H1 (cell line): ENCODE measurements around the gene TACR2. TPM values are rescaled to one million over a fixed set of nuclear protein-coding genes. Genes with fewer than 3 reads are reported as not detected.
A peak's percentile ranks its signal among the peaks of the same experiment; 100 is the strongest.

Experiments
- CTCF ChIA-PET: fragments of 300-600 bp; sonication (Branson Sonifier 250); formaldehyde crosslinking; loops from one replicate; lab custom pipeline; 2021; ENCODE audit not compliant: partially characterized antibody; lab: Charles Lee
- POLR2A ChIA-PET: fragments of 300-600 bp; sonication (Branson Sonifier 250); formaldehyde crosslinking; loops from one replicate; lab custom pipeline; 2021; ENCODE audit warnings: inconsistent platforms; ENCODE audit not compliant: partially characterized antibody; lab: Charles Lee
- DNase-seq, 2 experiments: peaks; one replicate each; pipeline versions ENCODE4 v3.0.0 to v3.0.0-alpha.2; 2010 to 2022; ENCODE audit warnings: low spot score in 2 of 2, low read depth in 1 of 2, mixed read lengths in 1 of 2
- FAIRE-seq: peaks from 2 replicates; lab custom pipeline; 2011; peaks lifted over from hg19 to GRCh38; lab: Jason Lieb, UNC
- H2AFZ ChIP-seq: 2 replicates; pipeline ENCODE4 v1.8.1; 2012; ENCODE audit warnings: low read length, inconsistent platforms
- H2AK5ac ChIP-seq: 2 replicates; pipeline ENCODE4 v1.6.1; 2013; ENCODE audit warnings: low read depth, low read length
- H2BK120ac ChIP-seq: replicated peaks from 2 replicates; pipeline ENCODE3; 2013; ENCODE audit warnings: low read depth, low read length, inconsistent platforms
- H2BK12ac ChIP-seq: 2 replicates; pipeline ENCODE4 v1.6.1; 2013; ENCODE audit warnings: low read depth, low read length
- H2BK15ac ChIP-seq: 2 replicates; pipeline ENCODE4 v1.6.1; 2013; ENCODE audit warnings: low read length
- H2BK20ac ChIP-seq: 2 replicates; pipeline ENCODE4 v1.6.1; 2013; ENCODE audit warnings: low read length
- H2BK5ac ChIP-seq: 2 replicates; pipeline ENCODE4 v1.6.1; 2013; ENCODE audit warnings: low read depth, low read length
- H3K14ac ChIP-seq: 2 replicates; pipeline ENCODE4 v1.6.1; 2013; ENCODE audit warnings: inconsistent platforms; ENCODE audit not compliant: insufficient read length
- H3K18ac ChIP-seq: 2 replicates; pipeline ENCODE4 v1.6.1; 2013; ENCODE audit warnings: low read length; ENCODE audit errors: extremely low read depth
- H3K23ac ChIP-seq: 2 replicates; pipeline ENCODE4 v1.6.1; 2013; ENCODE audit warnings: inconsistent platforms; ENCODE audit not compliant: insufficient read length
- H3K23me2 ChIP-seq: 2 replicates; pipeline ENCODE4 v1.6.1; 2013; ENCODE audit warnings: low read depth, low read length
- H3K27ac ChIP-seq: 2 replicates; pipeline ENCODE4 v1.6.1; 2011; ENCODE audit warnings: low read depth, low read length, inconsistent platforms
- H3K27me3 ChIP-seq, 4 experiments: replicated peaks in 1 of 4; 1 replicate in 1 of 4; 2 replicates in 3 of 4; pipeline versions ENCODE4 v1.6.1 to v1.8.1; 2011 to 2013; ENCODE audit warnings: low read length in 3 of 4, mild to moderate bottlenecking in 3 of 4, inconsistent platforms in 2 of 4, mixed read lengths in 2 of 4, moderate library complexity in 1 of 4; ENCODE audit not compliant: control insufficient read depth in 3 of 4, insufficient read depth in 3 of 4; ENCODE audit errors: extremely low read depth in 1 of 4
- H3K36me3 ChIP-seq, 4 experiments: 2 replicates each; pipeline versions ENCODE4 v1.6.1 to v1.8.1; 2011 to 2013; ENCODE audit warnings: mild to moderate bottlenecking in 4 of 4, low read length in 3 of 4, moderate library complexity in 2 of 4, control low read depth in 1 of 4, inconsistent platforms in 1 of 4; ENCODE audit not compliant: insufficient read depth in 4 of 4, control insufficient read depth in 2 of 4
- H3K4ac ChIP-seq: replicated peaks from 2 replicates; pipeline ENCODE3; 2013; ENCODE audit warnings: low read length, low read depth, mixed read lengths, inconsistent platforms; ENCODE audit not compliant: insufficient read length
- H3K4me1 ChIP-seq, 4 experiments: replicated peaks in 1 of 4; 1 replicate in 1 of 4; 2 replicates in 3 of 4; pipeline versions ENCODE4 v1.6.1 to v1.8.1; 2011 to 2013; ENCODE audit warnings: low read length in 3 of 4, inconsistent platforms in 2 of 4, mixed read lengths in 1 of 4; ENCODE audit not compliant: insufficient read depth in 4 of 4, control insufficient read depth in 3 of 4
- H3K4me2 ChIP-seq, 2 experiments: 2 replicates each; pipeline versions ENCODE4 v1.6.1 to v1.8.1; 2011 to 2013; ENCODE audit warnings: low read depth in 2 of 2, low read length in 2 of 2, control low read depth in 1 of 2, inconsistent platforms in 1 of 2, mild to moderate bottlenecking in 1 of 2; ENCODE audit not compliant: insufficient read depth in 1 of 2
- H3K4me3 ChIP-seq, 4 experiments: fragments of 200-600, 300-600 bp in 1 of 4; sonication (generic), shearing (Covaris generic), sonication (Bioruptor Twin) in 1 of 4; 2 replicates each; pipeline versions ENCODE4 v1.5.1 to v1.8.1; 2011 to 2016; ENCODE audit warnings: low read length in 4 of 4, low read depth in 3 of 4, control low read depth in 2 of 4, inconsistent platforms in 2 of 4, mild to moderate bottlenecking in 2 of 4, mixed read lengths in 1 of 4, moderate library complexity in 1 of 4; ENCODE audit not compliant: insufficient read depth in 2 of 4; ENCODE audit errors: extremely low read depth in 1 of 4
- H3K56ac ChIP-seq: replicated peaks from 2 replicates; pipeline ENCODE3; 2013; ENCODE audit warnings: low read depth, mild to moderate bottlenecking, mixed read lengths, low read length, inconsistent platforms; ENCODE audit not compliant: insufficient read length
- H3K79me1 ChIP-seq: 2 replicates; pipeline ENCODE4 v1.6.1; 2013; ENCODE audit warnings: low read depth, low read length, control low read depth
- H3K79me2 ChIP-seq, 2 experiments: 2 replicates each; pipeline versions ENCODE4 v1.6.1 to v1.8.1; 2012 to 2013; ENCODE audit warnings: low read length in 2 of 2, mild to moderate bottlenecking in 2 of 2, inconsistent platforms in 1 of 2; ENCODE audit not compliant: insufficient read depth in 2 of 2, control insufficient read depth in 1 of 2
- H3K9ac ChIP-seq, 4 experiments: replicated peaks in 1 of 4; 1 replicate in 1 of 4; 2 replicates in 3 of 4; pipeline versions ENCODE4 v1.6.1 to v1.8.1; 2011 to 2013; ENCODE audit warnings: low read depth in 3 of 4, low read length in 3 of 4, control low read depth in 2 of 4, mild to moderate bottlenecking in 2 of 4, moderate library complexity in 2 of 4, inconsistent platforms in 1 of 4; ENCODE audit errors: extremely low read depth in 1 of 4
- H3K9me3 ChIP-seq, 2 experiments: 2 replicates each; pipeline versions ENCODE4 v1.6.1 to v1.8.1; 2012 to 2013; ENCODE audit warnings: mild to moderate bottlenecking in 2 of 2, moderate library complexity in 2 of 2, control low read depth in 1 of 2, inconsistent platforms in 1 of 2, low read depth in 1 of 2, low read length in 1 of 2, mixed read lengths in 1 of 2; ENCODE audit not compliant: insufficient read depth in 2 of 2
- H4K20me1 ChIP-seq, 2 experiments: replicated peaks in 1 of 2; 2 replicates each; pipeline versions ENCODE3 to v1.8.1; 2011 to 2013; ENCODE audit warnings: inconsistent platforms in 2 of 2, low read length in 2 of 2, mild to moderate bottlenecking in 1 of 2; ENCODE audit not compliant: insufficient read depth in 2 of 2, control insufficient read depth in 1 of 2
- H4K5ac ChIP-seq: 2 replicates; pipeline ENCODE4 v1.6.1; 2013; ENCODE audit warnings: low read length, low read depth, mixed read lengths, inconsistent platforms; ENCODE audit not compliant: insufficient read length
- H4K8ac ChIP-seq: 2 replicates; pipeline ENCODE4 v1.8.0; 2013; ENCODE audit warnings: mild to moderate bottlenecking, moderate library complexity, low read length, inconsistent platforms; ENCODE audit not compliant: insufficient read depth; ENCODE audit errors: extremely low read depth
- H4K91ac ChIP-seq: replicated peaks from 2 replicates; pipeline ENCODE3; 2013; ENCODE audit warnings: low read length, mixed read lengths, inconsistent platforms; ENCODE audit not compliant: insufficient read length
- EP300 ChIP-seq, 2 experiments: IDR thresholded peaks; 1 replicate in 1 of 2; 2 replicates in 1 of 2; pipeline ENCODE4 v1.6.1; 2011 to 2012; ENCODE audit warnings: low read depth in 2 of 2, low read length in 2 of 2, mild to moderate bottlenecking in 2 of 2, borderline replicate concordance in 1 of 2, inconsistent platforms in 1 of 2, moderate library complexity in 1 of 2
- GABPA ChIP-seq: IDR thresholded peaks from 2 replicates; pipeline ENCODE4 v1.6.1; 2011; ENCODE audit warnings: mild to moderate bottlenecking, low read length, moderate library complexity, borderline replicate concordance; ENCODE audit not compliant: insufficient read depth
- HDAC6 ChIP-seq: IDR thresholded peaks from one replicate; pipeline ENCODE4 v1.7.1; 2012; ENCODE audit warnings: low read depth, mild to moderate bottlenecking, inconsistent platforms, low read length, moderate library complexity
- PHF8 ChIP-seq: fragments of 200-600 bp; sonication (generic); conservative IDR thresholded peaks from 2 replicates; pipeline ENCODE4 v1.7.1; 2012; ENCODE audit warnings: low read depth, mild to moderate bottlenecking, inconsistent platforms, low read length, moderate library complexity
- POLR2AphosphoS5 ChIP-seq: IDR thresholded peaks from 2 replicates; pipeline ENCODE4 v1.6.1; 2011; ENCODE audit warnings: low read depth, low read length
- SIRT6 ChIP-seq: IDR thresholded peaks from one replicate; pipeline ENCODE4 v1.7.1; 2012; ENCODE audit warnings: low read length, inconsistent platforms
- TAF1 ChIP-seq: IDR thresholded peaks from 2 replicates; pipeline ENCODE4 v1.6.1; 2011; ENCODE audit warnings: mild to moderate bottlenecking, low read depth, low read length
- TCF12 ChIP-seq: IDR thresholded peaks from 2 replicates; pipeline ENCODE4 v1.6.1; 2011; ENCODE audit warnings: low read depth, mild to moderate bottlenecking, low read length
- WGBS, 2 experiments: shearing (Covaris generic) in 1 of 2; methylation state at CpG; one replicate each; pipeline versions ENCODE4 v1.1.6 to v1.1.7; 2013 to 2015; ENCODE audit warnings: low lambda C conversion rate in 2 of 2, mixed read lengths in 2 of 2, inconsistent platforms in 1 of 2, low coverage in 1 of 2, missing lambda C conversion rate in 1 of 2; ENCODE audit not compliant: insufficient replicate concordance in 2 of 2, insufficient coverage in 1 of 2, insufficient read length in 1 of 2; ENCODE audit errors: extremely low coverage in 1 of 2, missing lambda C conversion rate in 1 of 2; 5-methylcytosine and 5-hydroxymethylcytosine counted together
- polyA plus RNA-seq, 7 experiments: library from polyadenylated mRNA; depleted of rRNA in 3 of 7; stranded (reverse) in 5 of 7; unstranded in 2 of 7; fragments of >200 nt in 5 of 7; fragments of 200-250 nt in 2 of 7; gene quantifications; 1 replicate in 5 of 7; 2 replicates in 1 of 7; 4 replicates in 1 of 7; pipeline versions ENCODE4 v1.2.1 to v1.2.3, GENCODE V29; 2011 to 2013; ENCODE audit warnings: missing spikeins in 2 of 7, mixed read lengths in 2 of 7
- total RNA-seq: library from RNA; stranded (reverse); fragmentation: NEBNext Ultra II Directional; extraction: Animal tissue kit (Norgen Biotek cat#: 25700); gene quantifications from 2 replicates; pipeline ENCODE4 v1.2.1, GENCODE V29; 2021
- TF ChIP-seq, protein P1 (sequence below): IDR thresholded peaks from 2 replicates; pipeline ENCODE4 v1.6.1; 2011; ENCODE audit warnings: low read depth, mild to moderate bottlenecking, low read length; ENCODE audit not compliant: insufficient read depth
- TF ChIP-seq, protein P2 (sequence below): IDR thresholded peaks from 2 replicates; pipeline ENCODE4 v1.6.1; 2012; ENCODE audit warnings: inconsistent platforms

The TACR2 gene
- total and polyA plus RNA-seq, 2 of the 8 experiments (the other 6 are each of a cell fraction or from before 2014, with no cell fraction given), result 0.06 TPM; not detected in 1

DNA sequence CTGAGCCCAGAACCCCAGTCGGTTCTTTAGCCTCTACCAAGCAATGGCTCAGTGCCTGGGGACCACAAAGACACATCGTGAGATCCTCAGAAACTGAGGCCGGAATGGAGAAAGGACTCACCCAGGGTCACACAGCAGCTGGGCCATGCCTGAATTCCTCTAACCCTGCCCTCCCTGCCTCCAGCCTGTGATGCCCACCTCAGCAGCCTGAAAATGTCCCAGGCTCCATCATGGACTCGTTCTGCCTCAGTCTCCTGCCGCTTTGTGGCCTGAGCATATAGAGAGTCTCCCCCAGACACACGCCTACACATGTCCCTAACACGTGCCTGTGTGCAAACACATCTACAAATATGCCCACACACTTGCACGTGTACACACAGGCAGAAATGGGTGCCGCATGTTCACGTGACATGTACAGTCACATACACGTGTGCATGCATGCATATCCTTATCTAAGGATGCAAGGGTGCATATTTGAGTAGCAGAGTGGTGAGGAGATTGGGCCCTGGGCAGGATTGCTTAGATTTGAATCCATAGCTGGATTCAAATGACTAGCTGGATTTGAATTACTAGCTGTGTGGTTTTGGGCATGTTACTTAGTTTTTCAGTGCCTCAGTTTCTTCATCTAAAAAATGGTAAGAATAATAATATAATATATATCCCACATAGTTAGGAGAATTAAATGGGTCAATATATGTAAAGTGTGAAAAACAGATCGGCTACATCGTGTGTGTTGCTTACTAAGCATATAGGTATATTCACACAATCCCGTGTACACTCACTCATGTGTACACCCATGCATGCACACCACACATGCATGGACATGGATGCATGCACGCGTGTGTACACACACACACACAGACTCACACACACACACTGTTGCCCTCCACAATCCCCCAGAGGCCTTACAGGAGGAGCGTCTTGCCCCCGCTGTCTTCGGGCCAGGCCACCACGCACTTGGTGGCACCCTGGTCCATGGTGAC is 2.4 kb downstream of the TACR2 start:
- Histone ChIP-seq H4K91ac (peak overlapping the region; percentile 83), H2BK15ac (no peak overlapping the region), H3K23ac (no peak overlapping the region), H3K14ac (no peak overlapping the region), H3K56ac (no peak overlapping the region), H3K23me2 (no peaks in the 10 kb centered on the region), H2BK20ac (no peak overlapping the region), H4K8ac (no peak overlapping the region; the same call in 1 of the 2 replicates), H4K5ac (no peak overlapping the region), H3K4me1 (no peaks in the 10 kb centered on the region; a peak in 2 of 7 replicates), H3K9me3 (no peaks in the 10 kb centered on the region), H3K18ac (no peak overlapping the region), H3K4ac (no peak overlapping the region), H2AK5ac (0 out of 2 replicates have a peak overlapping the region, but pooled peaks have one; percentile 70), H2BK12ac (no peak overlapping the region), H3K79me2 (no peaks in the 10 kb centered on the region), H2BK5ac (no peak overlapping the region), H4K20me1 (no peaks in the 10 kb centered on the region), H3K4me2 (peak overlapping the region in 1 of 2 experiments; percentile 14; a peak in 1 of 4 replicates), H3K79me1 (no peaks in the 10 kb centered on the region), H3K36me3 (no peaks in the 10 kb centered on the region), H3K27me3 (no peaks in the 10 kb centered on the region), H3K4me3 (no peak overlapping the region), H2BK120ac (no peak overlapping the region), H3K9ac (no peak overlapping the region), H2AFZ (no peak overlapping the region), H3K27ac (no peak overlapping the region)
- FAIRE-seq (no peak), DNase-seq (no peak)
- CTCF ChIA-PET, result interaction anchor here (0.6 to 3.5 kb wide), 23 partner anchors 8 to 353 kb away, joined by 3 to 28 read pairs (median 3); no protein-coding TSS in a partner anchor
- WGBS, 2 experiments, result 92% methylated on average over 20 of the region's 20 CpGs; no CpG with 5 or more reads in 1 of the 2 experiments
- POLR2A ChIA-PET, result interaction anchor here (1.7 kb wide), 1 partner anchor 34 kb away, joined by 5 read pairs; no protein-coding TSS in a partner anchor
- TF ChIP-seq TAF1 (no peak), GABPA (no peak), POLR2AphosphoS5 (no peak), EP300 (IDR thresholded peaks at IDR 0.05; ENCODE audit: borderline replicate concordance in 1 of 2, low read depth in 2 of 2, low read length in 2 of 2) (no peak), HDAC6 (no peak), SIRT6 (no peak), PHF8 (no peak), TCF12 (no peak)
- TF ChIP-seq, protein P1, sequence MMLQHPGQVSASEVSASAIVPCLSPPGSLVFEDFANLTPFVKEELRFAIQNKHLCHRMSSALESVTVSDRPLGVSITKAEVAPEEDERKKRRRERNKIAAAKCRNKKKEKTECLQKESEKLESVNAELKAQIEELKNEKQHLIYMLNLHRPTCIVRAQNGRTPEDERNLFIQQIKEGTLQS, result no peak
- TF ChIP-seq, protein P2, sequence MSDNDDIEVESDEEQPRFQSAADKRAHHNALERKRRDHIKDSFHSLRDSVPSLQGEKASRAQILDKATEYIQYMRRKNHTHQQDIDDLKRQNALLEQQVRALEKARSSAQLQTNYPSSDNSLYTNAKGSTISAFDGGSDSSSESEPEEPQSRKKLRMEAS, result no peak
